HG03342 (cell line): ENCODE results near the gene ZNF407.

Experiments used
- ATAC-seq: cut with Tn5 transposase; IDR thresholded peaks from one replicate; pipeline ENCODE4 v1.9.1; 2021; ENCODE audit warnings: mild to moderate bottlenecking, moderate library complexity; ENCODE audit not compliant: unreplicated experiment

The ZNF407 gene

GRCh38 chr18:75041586-75041985 lies 443.9 kb downstream of the ZNF407 start:
- ATAC-seq, result no peak

- ATAC-seq, result no peak
Measured at GRCh38 chr18:75043478-75043877, 445.8 kb downstream of the ZNF407 start.

GRCh38 chr18:75044296-75044695 lies 446.6 kb downstream of the ZNF407 start:
- no peak for ATAC-seq

- no peak for ATAC-seq
Measured at GRCh38 chr18:75044791-75045190, 447.1 kb downstream of the ZNF407 start.

GRCh38 chr18:75045272-75045671 lies 447.6 kb downstream of the ZNF407 start:
- no peak for ATAC-seq

GRCh38 chr18:75047240-75047961 lies 449.7 kb downstream of the ZNF407 start:
- ATAC-seq, result no peak

- no peak for ATAC-seq
Measured at GRCh38 chr18:75048776-75049454, 451.2 kb downstream of the ZNF407 start.

GRCh38 chr18:75049455-75049789 lies 451.8 kb downstream of the ZNF407 start:
- no peak for ATAC-seq

- ATAC-seq, result no peak
Measured at GRCh38 chr18:75051757-75052156, 454.1 kb downstream of the ZNF407 start.

GRCh38 chr18:75052475-75052874 lies 454.8 kb downstream of the ZNF407 start:
- no peak for ATAC-seq

GRCh38 chr18:75053028-75053629 lies 455.5 kb downstream of the ZNF407 start:
- no peak for ATAC-seq

GRCh38 chr18:75054046-75054445 lies 456.4 kb downstream of the ZNF407 start:
- no peak for ATAC-seq

- ATAC-seq, result no peak
Measured at GRCh38 chr18:75054611-75055010, 456.9 kb downstream of the ZNF407 start.

- ATAC-seq, result no peak
Measured at GRCh38 chr18:75057169-75057960, 459.7 kb downstream of the ZNF407 start.

- ATAC-seq, result no peak
Measured at GRCh38 chr18:75060185-75060584, 462.5 kb downstream of the ZNF407 start.

GRCh38 chr18:75062297-75062886 lies 464.7 kb downstream of the ZNF407 start:
- no peak for ATAC-seq

- no peak for ATAC-seq
Measured at GRCh38 chr18:75063196-75063595, 465.5 kb downstream of the ZNF407 start.

- ATAC-seq, result no peak
Measured at GRCh38 chr18:75063615-75064512, 466.2 kb downstream of the ZNF407 start.

GRCh38 chr18:75064513-75064905 lies 466.8 kb downstream of the ZNF407 start:
- ATAC-seq, result no peak
